Activated CD4-positive, alpha-beta T cell treated with anti-CD3 and anti-CD28 coated beads for 36 hours (primary cell): ENCODE measurements around the gene ZNF532. TPM values are rescaled to one million over a fixed set of nuclear protein-coding genes. Genes with fewer than 3 reads are reported as not detected.

Experiments used
- ATAC-seq: fragments of 200-7000 bp; cut with Tn5 transposase; one replicate; pipeline ENCODE4 v1.10.0; 2021; ENCODE audit warnings: mild to moderate bottlenecking, moderate library complexity
- CTCF ChIA-PET: fragments of 350-600 bp; sonication (Branson Sonifier 250); formaldehyde crosslinking; loops from one replicate; lab custom pipeline; 2021; ENCODE audit warnings: antibody characterized with exemption; lab: Charles Lee
- POLR2A ChIA-PET: fragments of 350-600 bp; sonication (Branson Sonifier 250); formaldehyde crosslinking; loops from one replicate; lab custom pipeline; 2021; ENCODE audit warnings: antibody characterized with exemption, inconsistent platforms; lab: Charles Lee
- DNase-seq: peaks from one replicate; pipeline ENCODE4 v3.0.0-alpha.2; 2020
- H3K27ac Mint-ChIP-seq: one replicate; pipeline ENCODE4 v1.8.0; 2021; ENCODE audit warnings: mixed read lengths
- H3K27me3 Mint-ChIP-seq: one replicate; pipeline ENCODE4 v1.8.0; 2021; ENCODE audit warnings: mixed read lengths
- H3K36me3 Mint-ChIP-seq: one replicate; pipeline ENCODE4 v1.8.0; 2021; ENCODE audit warnings: low read depth, mixed read lengths
- H3K4me1 Mint-ChIP-seq: one replicate; pipeline ENCODE4 v1.8.0; 2021; ENCODE audit warnings: mixed read lengths
- H3K4me3 Mint-ChIP-seq: one replicate; pipeline ENCODE4 v1.8.0; 2021; ENCODE audit warnings: mild to moderate bottlenecking, moderate library complexity, mixed read lengths
- H3K9me3 Mint-ChIP-seq: one replicate; pipeline ENCODE4 v1.8.0; 2021; ENCODE audit warnings: low read depth, mixed read lengths
- intact Hi-C, 2 experiments: fragments of 100-400 bp; cut with DNase I in 1 of 2; cut with micrococcal nuclease in 1 of 2; formaldehyde crosslinking; loops; one replicate each; pipeline versions ENCODE4 v1.14.2 to v1.15.1; 2022 to 2024; cut with DNase I, micrococcal nuclease
- total RNA-seq, 2 experiments: library from RNA; stranded (reverse); gene quantifications; one replicate each; pipeline ENCODE4 v1.2.3, GENCODE V29; 2021

ZNF532 gene
- total RNA-seq, 2 experiments from 2014 or later, result 7.7 to 11.3 TPM

DNA sequence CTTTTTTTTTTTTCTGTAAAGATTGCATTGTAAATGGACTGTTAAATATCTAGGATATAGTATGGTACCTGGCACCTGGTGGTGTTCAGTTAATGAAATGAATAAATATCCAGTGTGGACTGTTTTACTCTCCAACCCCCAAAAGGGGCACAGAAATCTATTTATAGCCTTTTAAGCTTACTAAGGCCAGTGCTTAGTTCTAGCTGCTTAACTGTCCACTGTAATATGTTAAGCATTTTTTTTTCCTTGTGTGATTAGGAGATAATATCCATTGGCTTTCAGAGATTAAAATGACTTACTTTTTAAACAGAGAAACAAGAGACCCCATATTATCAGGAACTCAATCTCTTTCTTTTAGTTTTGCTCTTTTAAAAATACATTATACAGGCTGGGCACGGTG lies 84.4 kb downstream of the ZNF532 start:
- Mint-ChIP-seq H3K36me3 (no peaks in the 10 kb centered on the region), H3K9me3 (no peaks in the 10 kb centered on the region), H3K4me1 (peaks cover 3% of the 10 kb centered on the region), H3K27ac (no peak overlapping the region), H3K4me3 (no peak overlapping the region), H3K27me3 (peaks cover 3% of the 10 kb centered on the region)
- POLR2A ChIA-PET, result no interaction called here
- DNase-seq, result no peak
- ATAC-seq, result no peak
- intact Hi-C loops, result no loop called here
- CTCF ChIA-PET, result interaction anchor here (0.7 kb wide), 1 partner anchor 26 kb away, joined by 3 read pairs; no protein-coding TSS in a partner anchor

DNA sequence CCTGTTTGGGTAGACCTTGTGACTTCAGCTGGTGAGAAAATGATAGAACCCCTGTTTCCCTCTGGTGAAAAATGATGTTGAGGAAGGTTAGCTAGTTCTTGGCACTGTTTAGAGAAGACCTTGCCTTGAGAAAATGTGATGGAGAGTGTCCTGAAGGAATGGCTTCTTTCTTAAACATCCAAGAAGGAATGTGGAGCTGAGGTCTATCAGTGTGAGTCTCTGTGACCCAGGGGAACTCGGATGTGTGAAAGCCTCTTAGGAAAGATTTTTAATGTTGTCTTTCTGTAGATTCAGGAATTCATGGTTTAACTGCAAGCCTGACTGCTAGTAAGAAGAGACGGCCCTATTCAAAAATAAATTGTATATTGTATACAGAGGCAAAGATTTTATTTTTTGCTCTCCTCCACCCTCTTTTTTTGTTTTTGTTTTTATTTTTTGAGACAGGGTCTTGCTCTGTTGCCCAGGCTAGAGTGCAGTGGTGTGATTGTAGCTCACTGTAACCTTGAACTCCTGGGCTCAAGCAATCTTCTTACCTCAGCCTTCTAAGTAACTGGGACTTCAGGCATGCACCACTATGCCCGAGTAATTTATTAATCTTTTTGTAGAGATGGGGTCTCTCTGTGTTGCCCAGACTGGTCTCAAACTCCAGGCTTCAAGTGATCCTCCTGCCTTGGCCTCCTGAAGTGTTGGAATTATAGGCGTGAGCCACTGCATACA lies 87.5 kb downstream of the ZNF532 start:
- Mint-ChIP-seq H3K36me3 (no peaks in the 10 kb centered on the region), H3K9me3 (no peaks in the 10 kb centered on the region), H3K4me1 (peaks cover under 1% of the 10 kb centered on the region), H3K4me3 (no peak overlapping the region), H3K27ac (no peak overlapping the region), H3K27me3 (no peaks in the 10 kb centered on the region)
- POLR2A ChIA-PET, result no interaction called here
- ATAC-seq (no peak), DNase-seq (no peak)
- CTCF ChIA-PET, result interaction anchor here (0.7 to 1.6 kb wide), 2 partner anchors 24 to 40 kb away, joined by 3 read pairs; no protein-coding TSS in a partner anchor
- intact Hi-C loops, result no loop called here

DNA sequence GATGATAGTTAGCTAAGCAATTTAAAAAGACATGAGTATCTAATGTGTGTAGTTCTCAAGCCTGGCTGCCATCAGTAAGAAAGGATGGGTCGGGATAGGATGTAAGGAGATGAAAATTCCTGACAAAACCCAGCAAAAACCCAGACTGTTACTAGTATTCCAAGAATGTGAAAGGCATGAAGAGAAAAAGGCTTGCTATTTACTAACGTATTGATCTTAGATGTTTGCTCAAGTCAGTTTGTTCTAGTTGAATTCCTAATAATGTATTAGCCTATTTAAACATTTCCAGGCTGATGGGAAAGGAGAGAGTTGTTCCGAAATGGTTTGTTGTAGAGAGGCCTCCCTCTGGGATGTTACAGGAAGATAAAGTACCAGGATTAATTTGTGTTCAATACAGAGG lies 88.2 kb downstream of the ZNF532 start:
- no peak overlapping the region for H3K4me3 Mint-ChIP-seq
- intact Hi-C loops, result no loop called here
- ChIA-PET CTCF (interaction anchor here (0.7 kb wide), 1 partner anchor 23 kb away, joined by 3 read pairs; no protein-coding TSS in a partner anchor), POLR2A (no interaction called here)
- ATAC-seq, result no peak
- no peak for DNase-seq
- no peaks in the 10 kb centered on the region for H3K36me3 Mint-ChIP-seq
- H3K4me1 Mint-ChIP-seq, result no peaks in the 10 kb centered on the region
- no peak overlapping the region for H3K27ac Mint-ChIP-seq
- H3K27me3 Mint-ChIP-seq, result no peaks in the 10 kb centered on the region
- H3K9me3 Mint-ChIP-seq, result no peaks in the 10 kb centered on the region

DNA sequence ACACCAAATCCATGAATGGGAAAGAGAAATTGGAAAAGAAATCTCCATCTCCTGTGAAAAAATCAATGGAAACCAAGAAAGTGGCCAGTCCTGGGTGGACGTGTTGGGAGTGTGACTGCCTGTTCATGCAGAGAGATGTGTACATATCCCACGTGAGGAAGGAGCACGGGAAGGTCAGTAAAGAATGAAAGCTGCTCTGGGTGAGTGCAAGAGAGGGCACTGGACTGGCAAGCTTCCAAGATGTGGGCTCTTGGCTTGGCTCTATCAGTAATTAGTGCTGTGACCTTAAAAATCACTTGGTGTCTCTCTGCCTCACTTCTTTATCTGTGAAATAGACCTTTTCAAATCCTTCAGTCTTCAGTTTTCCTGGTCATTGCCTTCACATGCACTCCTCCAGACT lies 89.0 kb downstream of the ZNF532 start:
- ChIA-PET CTCF (interaction anchor here (0.6 kb wide), 1 partner anchor 20 kb away, joined by 3 read pairs; no protein-coding TSS in a partner anchor), POLR2A (no interaction called here)
- ATAC-seq, result no peak
- no peaks in the 10 kb centered on the region for H3K9me3 Mint-ChIP-seq
- no peak overlapping the region for H3K4me3 Mint-ChIP-seq
- no peak overlapping the region for H3K27ac Mint-ChIP-seq
- DNase-seq, result no peak
- H3K4me1 Mint-ChIP-seq, result no peaks in the 10 kb centered on the region
- no peaks in the 10 kb centered on the region for H3K27me3 Mint-ChIP-seq
- intact Hi-C loops, result no loop called here
- no peaks in the 10 kb centered on the region for H3K36me3 Mint-ChIP-seq

DNA sequence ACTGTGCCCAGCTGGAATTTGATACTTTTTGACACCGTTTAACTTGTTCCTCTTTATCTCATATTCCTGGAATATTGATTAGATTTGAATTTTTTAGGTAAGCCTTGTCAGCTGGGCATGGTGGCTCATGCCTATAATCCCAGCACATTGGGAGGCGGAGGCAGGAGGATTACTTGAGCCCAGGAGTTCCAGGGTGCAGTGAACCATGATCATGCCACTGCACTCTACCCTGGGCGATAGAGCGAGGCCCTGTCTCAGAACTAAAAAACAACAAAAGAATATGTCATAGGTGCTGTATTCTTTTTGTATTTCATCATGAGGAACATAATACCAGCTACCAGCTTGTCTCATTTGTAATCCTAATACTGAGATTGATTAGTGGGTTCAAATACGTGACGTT lies 90.3 kb downstream of the ZNF532 start:
- Mint-ChIP-seq H3K27ac (no peak overlapping the region), H3K27me3 (no peaks in the 10 kb centered on the region), H3K36me3 (no peaks in the 10 kb centered on the region), H3K4me1 (no peaks in the 10 kb centered on the region), H3K9me3 (no peaks in the 10 kb centered on the region), H3K4me3 (no peak overlapping the region)
- ChIA-PET CTCF (no interaction called here), POLR2A (no interaction called here)
- intact Hi-C loops, result no loop called here
- ATAC-seq (no peak), DNase-seq (no peak)

DNA sequence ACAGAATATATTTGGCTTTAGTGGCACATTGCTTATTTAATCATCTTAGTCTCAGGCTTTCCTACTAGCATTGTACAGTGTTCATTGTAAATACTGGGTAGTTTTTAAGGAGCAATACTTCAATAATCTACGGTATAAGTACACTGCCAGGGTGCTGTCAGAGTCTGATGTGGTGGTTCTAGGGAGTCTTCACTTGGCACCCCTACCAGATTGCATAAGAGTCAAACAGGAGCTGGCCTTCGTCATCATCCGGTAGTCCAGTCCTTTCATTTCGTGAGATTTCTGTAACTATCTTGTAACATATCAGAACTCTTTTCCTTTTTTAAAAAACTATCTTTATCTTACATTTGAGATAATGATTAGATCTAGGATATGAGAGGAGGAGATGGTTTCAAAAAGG lies 91.1 kb downstream of the ZNF532 start:
- DNase-seq, result no peak
- ATAC-seq, result no peak
- H3K4me3 Mint-ChIP-seq, result no peak overlapping the region
- ChIA-PET CTCF (no interaction called here), POLR2A (no interaction called here)
- H3K36me3 Mint-ChIP-seq, result peaks cover 3% of the 10 kb centered on the region
- intact Hi-C loops, result no loop called here
- H3K27me3 Mint-ChIP-seq, result peaks cover 3% of the 10 kb centered on the region
- no peaks in the 10 kb centered on the region for H3K4me1 Mint-ChIP-seq
- H3K9me3 Mint-ChIP-seq, result no peaks in the 10 kb centered on the region
- H3K27ac Mint-ChIP-seq, result no peak overlapping the region

DNA sequence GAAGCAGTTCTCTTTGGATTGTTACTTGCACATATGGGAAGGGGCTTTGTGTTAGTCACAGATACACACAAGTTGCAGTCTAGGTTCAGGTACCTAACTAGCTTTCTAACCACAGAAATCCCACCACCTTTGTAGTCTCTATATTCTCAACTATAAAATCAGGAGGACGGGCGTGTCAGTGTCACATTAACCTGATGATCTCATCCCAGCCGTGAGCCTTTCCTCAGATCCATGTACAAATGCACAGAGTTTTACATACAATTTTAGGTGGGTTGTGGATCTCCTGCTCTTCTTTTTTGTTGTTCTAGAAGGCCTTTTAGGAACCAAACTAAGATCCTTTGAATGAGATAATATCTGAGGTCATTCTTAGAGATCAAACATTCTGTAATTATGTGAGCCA lies 94.0 kb downstream of the ZNF532 start:
- ATAC-seq (no peak), DNase-seq (no peak)
- Mint-ChIP-seq H3K9me3 (no peaks in the 10 kb centered on the region), H3K27ac (no peak overlapping the region), H3K36me3 (peaks cover 3% of the 10 kb centered on the region), H3K27me3 (peaks cover 7% of the 10 kb centered on the region), H3K4me3 (no peak overlapping the region), H3K4me1 (peaks cover 5% of the 10 kb centered on the region)
- intact Hi-C loops, result no loop called here
- CTCF ChIA-PET, result interaction anchor here (1.4 kb wide), 1 partner anchor 9 kb away, joined by 3 read pairs; no protein-coding TSS in a partner anchor
- POLR2A ChIA-PET, result no interaction called here

DNA sequence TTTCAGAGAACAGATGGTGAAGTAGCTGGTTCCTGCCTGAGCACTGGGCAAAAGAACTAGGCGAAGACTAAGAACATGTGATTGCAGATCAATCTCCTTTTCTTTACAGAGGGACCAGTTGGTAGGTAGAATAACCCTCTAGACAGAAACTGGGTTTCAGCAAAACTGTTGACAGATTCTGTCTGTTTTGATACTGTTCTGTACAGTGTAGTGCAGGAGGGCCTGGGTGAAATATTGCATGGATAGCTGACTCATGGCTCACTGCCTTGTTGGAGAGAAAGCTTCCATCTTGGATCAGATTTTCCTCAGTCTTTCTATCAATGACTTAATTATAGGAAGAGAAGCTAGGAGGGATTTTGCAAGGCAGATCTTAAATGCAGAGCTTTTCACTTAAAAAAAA lies 95.8 kb downstream of the ZNF532 start:
- Mint-ChIP-seq H3K27me3 (peaks cover 9% of the 10 kb centered on the region), H3K4me1 (peaks cover 7% of the 10 kb centered on the region), H3K4me3 (no peak overlapping the region), H3K27ac (no peak overlapping the region), H3K9me3 (no peaks in the 10 kb centered on the region), H3K36me3 (peaks cover 3% of the 10 kb centered on the region)
- CTCF ChIA-PET, result interaction anchor here (0.5 to 0.8 kb wide), 2 partner anchors 85 to 1100 kb away, joined by 3 read pairs; no protein-coding TSS in a partner anchor
- DNase-seq (no peak), ATAC-seq (no peak)
- intact Hi-C loops, result no loop called here
- POLR2A ChIA-PET, result no interaction called here

DNA sequence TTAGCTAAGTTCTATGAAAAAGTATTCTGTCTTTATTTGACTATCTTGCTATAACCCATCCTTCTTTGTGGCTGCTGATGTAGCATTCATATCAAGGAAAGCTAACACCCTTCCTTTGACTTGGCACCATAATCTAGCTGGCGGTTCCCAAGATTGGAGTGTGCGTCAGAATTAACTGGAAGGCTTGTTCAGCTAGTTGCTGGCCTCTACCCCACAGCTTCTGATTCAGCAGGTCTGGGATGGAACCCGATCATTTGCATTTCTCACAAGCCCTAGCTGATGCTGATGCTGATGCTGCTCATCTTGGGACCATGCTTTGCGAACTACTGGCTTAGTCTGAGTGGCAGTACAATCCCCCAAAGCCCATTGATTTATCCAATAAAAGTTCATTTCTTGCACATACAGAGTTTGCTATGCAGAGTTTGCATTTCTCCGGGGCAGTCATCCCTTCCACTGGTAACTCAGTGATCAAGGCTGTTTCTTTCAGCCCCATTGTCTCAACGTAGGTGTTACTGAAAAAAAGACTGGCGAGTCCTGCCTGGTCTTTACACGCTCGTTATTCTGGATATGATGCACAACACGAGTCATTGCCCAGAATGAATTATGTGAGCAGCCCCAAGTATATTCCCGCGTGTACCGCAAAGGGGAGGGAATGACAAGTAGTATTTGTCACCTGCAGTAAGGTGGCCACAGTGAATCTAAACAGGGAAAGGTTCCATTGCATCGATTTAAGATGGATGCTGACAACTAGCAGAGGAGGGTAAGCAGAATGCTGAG lies 96.5 kb downstream of the ZNF532 start:
- no peak overlapping the region for H3K4me3 Mint-ChIP-seq
- peak; percentile 77 for ATAC-seq
- H3K27me3 Mint-ChIP-seq, result peaks cover 9% of the 10 kb centered on the region
- peak; percentile 34 for DNase-seq
- H3K27ac Mint-ChIP-seq, result no peak overlapping the region
- H3K9me3 Mint-ChIP-seq, result no peaks in the 10 kb centered on the region
- H3K4me1 Mint-ChIP-seq, result peaks cover 7% of the 10 kb centered on the region
- CTCF ChIA-PET, result interaction anchor here (0.5 to 0.8 kb wide), 3 partner anchors 27 to 1101 kb away, joined by 3 read pairs; no protein-coding TSS in a partner anchor
- peaks cover 3% of the 10 kb centered on the region for H3K36me3 Mint-ChIP-seq
- intact Hi-C loops, result no loop called here
- POLR2A ChIA-PET, result no interaction called here

DNA sequence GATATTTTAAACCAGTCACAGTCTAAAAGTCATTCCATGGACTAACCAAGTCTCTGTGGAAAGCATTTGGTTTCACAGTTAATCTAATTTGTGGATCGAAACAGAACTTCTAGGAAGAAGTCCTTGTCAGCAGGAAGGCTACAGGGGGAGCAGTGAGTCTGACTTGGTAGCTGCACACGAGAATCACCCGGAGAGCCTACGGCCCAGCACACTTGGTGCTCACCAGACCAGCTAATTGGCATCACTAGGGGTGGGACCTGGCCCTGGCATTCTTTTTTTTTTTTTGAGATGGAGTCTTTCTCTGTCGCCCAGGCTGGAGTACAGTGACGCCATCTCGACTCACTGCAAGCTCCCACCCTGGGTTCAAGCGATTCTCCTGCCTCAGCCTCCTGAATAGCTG lies 97.7 kb downstream of the ZNF532 start:
- H3K4me1 Mint-ChIP-seq, result peaks cover 7% of the 10 kb centered on the region
- H3K4me3 Mint-ChIP-seq, result no peak overlapping the region
- intact Hi-C loops, result no loop called here
- H3K36me3 Mint-ChIP-seq, result peaks cover 3% of the 10 kb centered on the region
- CTCF ChIA-PET, result no interaction called here
- H3K9me3 Mint-ChIP-seq, result no peaks in the 10 kb centered on the region
- no peak overlapping the region for H3K27ac Mint-ChIP-seq
- H3K27me3 Mint-ChIP-seq, result peaks cover 9% of the 10 kb centered on the region
- ATAC-seq (no peak), DNase-seq (no peak)
- POLR2A ChIA-PET, result no interaction called here

DNA sequence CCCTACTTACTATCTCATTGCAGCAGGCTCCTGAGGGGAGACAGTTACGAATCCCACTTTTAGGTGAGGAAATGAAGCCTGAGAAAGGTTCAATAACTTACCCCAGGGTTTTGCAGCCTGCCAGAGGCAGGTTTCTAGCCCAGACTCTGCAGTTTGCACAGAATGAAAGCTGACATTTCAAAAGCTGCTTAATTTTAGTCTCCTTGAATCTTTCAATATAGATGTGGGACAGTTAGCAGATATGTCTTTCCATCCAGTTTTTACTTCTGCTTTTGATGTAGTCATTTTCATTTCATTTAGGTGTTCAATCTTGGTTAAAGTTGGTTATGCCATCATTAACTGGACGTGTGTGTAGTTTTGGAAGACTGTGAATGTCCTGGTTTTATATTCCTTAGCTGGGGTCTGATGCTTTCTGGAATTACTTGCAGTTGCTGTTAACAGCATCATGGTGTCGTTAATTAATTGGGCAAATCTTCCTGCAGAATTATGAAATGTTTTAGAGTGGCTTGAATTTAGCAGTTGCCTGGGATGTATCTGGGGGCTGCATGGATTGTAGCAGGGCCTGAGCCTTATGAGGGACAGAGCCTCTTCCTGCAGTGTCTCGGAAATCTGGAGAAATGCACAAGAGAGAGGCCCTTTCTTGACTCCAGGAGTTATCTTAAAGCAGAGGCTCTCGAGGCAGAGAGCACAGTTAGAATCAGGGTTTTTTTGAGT lies 100.8 kb downstream of the ZNF532 start:
- ATAC-seq (no peak), DNase-seq (no peak)
- peaks cover 6% of the 10 kb centered on the region for H3K27me3 Mint-ChIP-seq
- no peaks in the 10 kb centered on the region for H3K9me3 Mint-ChIP-seq
- ChIA-PET POLR2A (no interaction called here), CTCF (interaction anchor here (0.6 kb wide), 2 partner anchors 39 to 416 kb away, joined by 3 read pairs; no protein-coding TSS in a partner anchor)
- H3K4me3 Mint-ChIP-seq, result no peak overlapping the region
- no peaks in the 10 kb centered on the region for H3K36me3 Mint-ChIP-seq
- intact Hi-C loops, result no loop called here
- peaks cover 7% of the 10 kb centered on the region for H3K4me1 Mint-ChIP-seq
- no peak overlapping the region for H3K27ac Mint-ChIP-seq
